Mesodermal cell (in vitro differentiated cells): ENCODE data around the gene C6orf89.

Experiments used
- H3K27ac ChIP-seq: 2 replicates; pipeline ENCODE4 v1.7.0; 2013; ENCODE audit warnings: mild to moderate bottlenecking, low read depth, low read length, moderate library complexity; ENCODE audit not compliant: severe bottlenecking
- H3K36me3 ChIP-seq: 2 replicates; pipeline ENCODE4 v1.7.1; 2013; ENCODE audit warnings: mild to moderate bottlenecking, low read length, moderate library complexity; ENCODE audit not compliant: control insufficient read depth, insufficient read depth
- H3K4me1 ChIP-seq: one replicate; pipeline ENCODE4 v1.7.1; 2013; ENCODE audit warnings: mild to moderate bottlenecking, low read length; ENCODE audit not compliant: insufficient read depth, control insufficient read depth, poor library complexity, severe bottlenecking
- H3K4me3 ChIP-seq: 2 replicates; pipeline ENCODE4 v1.7.0; 2013; ENCODE audit warnings: low read length, control low read depth, mild to moderate bottlenecking; ENCODE audit not compliant: insufficient read depth, poor library complexity, severe bottlenecking; ENCODE audit errors: extremely low read depth
- H3K9me3 ChIP-seq: 2 replicates; pipeline ENCODE4 v1.7.1; 2013; ENCODE audit warnings: mild to moderate bottlenecking, low read length, moderate library complexity; ENCODE audit not compliant: control insufficient read depth
- WGBS, 2 experiments: methylation state at CpG; one replicate each; pipeline ENCODE4 v1.1.5; 2013; ENCODE audit warnings: missing lambda C conversion rate in 2 of 2; ENCODE audit not compliant: insufficient coverage in 2 of 2; 5-methylcytosine and 5-hydroxymethylcytosine counted together

Gene C6orf89

DNA sequence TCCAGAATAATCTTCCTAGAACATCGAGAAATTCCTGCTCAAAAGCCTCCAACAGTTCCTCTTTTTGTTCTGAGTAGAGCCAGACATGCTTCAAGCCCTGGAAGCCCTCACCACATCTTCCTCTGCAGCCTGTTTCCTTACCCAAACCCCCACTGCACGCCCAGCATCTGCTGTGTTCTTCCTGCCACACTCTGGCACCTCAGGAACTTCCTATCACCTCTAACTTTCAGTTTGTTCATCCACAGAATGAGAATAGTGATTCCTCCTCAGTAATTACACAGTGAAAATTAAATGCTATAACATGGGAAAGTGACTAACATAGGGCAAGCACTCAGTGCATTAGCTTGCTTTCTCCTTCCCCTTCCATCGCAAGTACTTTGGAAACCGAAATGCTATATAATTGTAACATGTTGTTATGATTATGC lies 26.3 kb downstream of the C6orf89 start:
- no peak overlapping the region for H3K4me3 ChIP-seq
- WGBS, 2 experiments: 79 to 85% methylated on average over 2 of the region's 4 CpGs
- H3K9me3 ChIP-seq: no peaks in the 10 kb centered on the region
- peaks cover 24% of the 10 kb centered on the region for H3K36me3 ChIP-seq
- peaks cover 24% of the 10 kb centered on the region for H3K4me1 ChIP-seq
- no peak overlapping the region for H3K27ac ChIP-seq

- 73 to 78% methylated on average over 5 of the region's 8 CpGs for WGBS, 2 experiments
- no peaks in the 10 kb centered on the region for H3K9me3 ChIP-seq
- H3K4me1 ChIP-seq: peaks cover 24% of the 10 kb centered on the region
- no peak overlapping the region for H3K27ac ChIP-seq
- no peak overlapping the region for H3K4me3 ChIP-seq
- peaks cover 24% of the 10 kb centered on the region for H3K36me3 ChIP-seq
Measured at GRCh38 chr6:36912586-36912985, 26.8 kb downstream of the C6orf89 start.

DNA sequence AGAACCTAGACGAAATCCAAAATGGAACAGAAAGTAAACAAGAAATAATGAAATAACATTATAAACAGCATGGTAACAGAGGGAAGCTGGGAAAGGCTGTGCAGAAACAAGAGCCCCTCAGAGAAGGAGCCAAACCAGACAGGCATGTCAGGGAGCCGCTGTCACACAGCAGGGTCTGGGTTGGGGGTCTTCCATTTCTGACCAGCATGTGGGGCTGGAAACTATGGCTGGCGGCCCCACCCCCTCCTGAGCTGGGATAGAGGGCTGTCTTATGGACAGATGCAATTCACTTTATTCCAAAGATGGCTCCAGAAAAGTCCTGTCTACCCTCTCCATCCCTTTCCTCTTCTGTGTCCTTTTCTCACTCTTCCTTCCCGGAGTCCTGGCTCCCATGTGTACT lies 27.3 kb downstream of the C6orf89 start:
- peaks cover 26% of the 10 kb centered on the region for H3K36me3 ChIP-seq
- 85 to 100% methylated on average over 2 of the region's 4 CpGs for WGBS, 2 experiments
- H3K27ac ChIP-seq: no peak overlapping the region

GRCh38 chr6:36914227-36914794 lies 28.6 kb downstream of the C6orf89 start:
- peaks cover 30% of the 10 kb centered on the region for H3K36me3 ChIP-seq
- H3K27ac ChIP-seq: no peak overlapping the region
- H3K9me3 ChIP-seq: no peaks in the 10 kb centered on the region
- 58 to 70% methylated on average over 8 to 9 of the region's 10 CpGs for WGBS, 2 experiments
- H3K4me3 ChIP-seq: no peak overlapping the region
- peaks cover 29% of the 10 kb centered on the region for H3K4me1 ChIP-seq

More for the DNA sequence above, 27.3 kb downstream of the C6orf89 start:
- Histone ChIP-seq H3K4me3 (no peak overlapping the region), H3K9me3 (no peaks in the 10 kb centered on the region), H3K4me1 (peaks cover 24% of the 10 kb centered on the region)

GRCh38 chr6:36915599-36915998 lies 29.8 kb downstream of the C6orf89 start:
- 100% methylated on average over 2 of the region's 4 CpGs for WGBS, 2 experiments
- no peak overlapping the region for H3K27ac ChIP-seq
- no peak overlapping the region for H3K4me3 ChIP-seq
- peaks cover 30% of the 10 kb centered on the region for H3K36me3 ChIP-seq
- no peaks in the 10 kb centered on the region for H3K9me3 ChIP-seq
- H3K4me1 ChIP-seq: peaks cover 37% of the 10 kb centered on the region

- Histone ChIP-seq H3K4me3 (no peak overlapping the region), H3K9me3 (no peaks in the 10 kb centered on the region), H3K36me3 (peaks cover 31% of the 10 kb centered on the region), H3K27ac (no peak overlapping the region), H3K4me1 (peaks cover 37% of the 10 kb centered on the region)
- WGBS, 2 experiments: 100% methylated on average over 1 of the region's 2 CpGs; no CpG with 5 or more reads in 1 of the 2 experiments
Measured at GRCh38 chr6:36916126-36916525, 30.4 kb downstream of the C6orf89 start.

DNA sequence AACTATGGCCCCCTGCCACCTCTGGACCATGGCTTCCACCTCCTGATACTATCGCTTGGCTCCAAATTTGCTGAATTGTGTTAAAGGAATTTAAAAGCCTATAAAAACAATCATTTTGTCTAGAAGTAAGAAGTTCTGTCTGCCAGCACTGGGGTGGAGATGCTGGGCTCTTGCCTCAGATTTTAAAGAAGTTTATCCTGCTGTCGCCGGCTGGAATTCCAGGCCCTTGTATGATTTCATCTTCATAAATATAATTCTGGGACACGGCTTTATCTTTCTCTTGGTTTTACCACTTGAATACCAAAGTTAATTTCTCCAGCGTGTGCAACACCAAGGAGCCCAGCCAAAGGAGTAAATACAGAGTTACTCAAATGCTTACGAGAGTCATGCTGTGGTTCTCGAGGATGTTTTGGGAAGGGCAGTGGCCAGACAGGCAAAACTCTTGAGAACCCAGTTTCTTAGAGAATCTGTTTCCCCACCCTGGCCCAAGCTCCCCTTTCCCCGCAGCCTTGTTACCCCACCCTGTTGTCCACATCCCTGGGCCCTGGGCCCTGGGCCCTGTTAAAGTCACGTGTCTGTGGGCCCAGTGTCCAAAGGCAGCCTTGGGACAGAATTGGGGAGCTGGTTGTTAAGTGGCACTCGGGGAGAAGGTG lies 31.9 kb downstream of the C6orf89 start:
- WGBS, 2 experiments: 94 to 97% methylated on average over 4 to 7 of the region's 10 CpGs
- H3K4me3 ChIP-seq: no peak overlapping the region
- H3K9me3 ChIP-seq: no peaks in the 10 kb centered on the region
- peaks cover 33% of the 10 kb centered on the region for H3K36me3 ChIP-seq
- no peak overlapping the region for H3K27ac ChIP-seq
- H3K4me1 ChIP-seq: peaks cover 27% of the 10 kb centered on the region

GRCh38 chr6:36920049-36920448 lies 34.3 kb downstream of the C6orf89 start:
- Histone ChIP-seq H3K9me3 (no peaks in the 10 kb centered on the region), H3K27ac (no peak overlapping the region), H3K4me3 (no peak overlapping the region), H3K4me1 (peaks cover 31% of the 10 kb centered on the region), H3K36me3 (peaks cover 37% of the 10 kb centered on the region)
- 93 to 100% methylated on average over 2 to 3 of the region's 4 CpGs for WGBS, 2 experiments

DNA sequence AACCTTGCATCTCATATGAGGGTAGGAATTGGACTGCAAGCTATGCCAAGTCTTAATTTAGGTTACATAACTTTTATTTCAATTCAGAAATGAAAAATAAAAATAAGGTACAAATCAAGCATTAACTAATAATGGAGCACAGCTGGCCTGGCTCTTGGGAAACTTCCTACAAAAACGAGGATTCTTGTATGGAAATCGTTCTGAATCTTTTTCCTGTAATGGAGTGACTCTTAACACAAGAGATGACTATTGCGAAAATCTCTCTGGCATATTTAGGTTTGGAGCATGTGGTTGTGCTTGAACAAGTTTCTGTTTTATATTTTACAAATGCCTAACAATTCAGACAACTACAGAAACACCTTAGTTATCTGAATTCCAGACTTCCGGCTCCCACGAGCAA lies 34.8 kb downstream of the C6orf89 start:
- no peak overlapping the region for H3K4me3 ChIP-seq
- H3K27ac ChIP-seq: no peak overlapping the region
- WGBS, 2 experiments: 83 to 90% methylated on average over 2 to 4 of the region's 5 CpGs
- peaks cover 32% of the 10 kb centered on the region for H3K36me3 ChIP-seq
- H3K4me1 ChIP-seq: peaks cover 31% of the 10 kb centered on the region
- H3K9me3 ChIP-seq: no peaks in the 10 kb centered on the region

DNA sequence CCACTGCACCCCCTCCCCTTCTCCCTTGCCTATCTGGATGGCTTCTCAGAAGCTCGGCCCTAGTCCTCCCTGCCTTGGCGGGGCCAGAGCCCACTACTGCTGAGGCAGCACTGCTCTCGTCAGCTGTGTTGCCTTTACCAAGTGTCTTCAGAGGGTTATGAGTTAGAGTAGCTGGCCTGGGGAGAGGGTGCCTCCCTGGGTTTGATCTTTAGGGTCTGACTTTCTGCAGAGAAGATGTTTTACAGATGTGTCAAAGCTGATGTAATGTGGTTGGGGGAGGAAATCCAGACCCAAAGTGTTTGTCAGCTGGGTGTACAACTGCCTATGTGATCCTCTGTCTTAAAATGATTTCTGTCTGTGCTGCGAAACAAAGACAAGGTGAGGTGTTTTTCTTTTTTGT lies 38.4 kb downstream of the C6orf89 start:
- peaks cover 43% of the 10 kb centered on the region for H3K4me1 ChIP-seq
- WGBS, 2 experiments: 90 to 100% methylated on average over 1 to 2 of the region's 4 CpGs
- H3K36me3 ChIP-seq: peaks cover 16% of the 10 kb centered on the region
- H3K4me3 ChIP-seq: no peak overlapping the region
- H3K27ac ChIP-seq: no peak overlapping the region
- no peaks in the 10 kb centered on the region for H3K9me3 ChIP-seq

DNA sequence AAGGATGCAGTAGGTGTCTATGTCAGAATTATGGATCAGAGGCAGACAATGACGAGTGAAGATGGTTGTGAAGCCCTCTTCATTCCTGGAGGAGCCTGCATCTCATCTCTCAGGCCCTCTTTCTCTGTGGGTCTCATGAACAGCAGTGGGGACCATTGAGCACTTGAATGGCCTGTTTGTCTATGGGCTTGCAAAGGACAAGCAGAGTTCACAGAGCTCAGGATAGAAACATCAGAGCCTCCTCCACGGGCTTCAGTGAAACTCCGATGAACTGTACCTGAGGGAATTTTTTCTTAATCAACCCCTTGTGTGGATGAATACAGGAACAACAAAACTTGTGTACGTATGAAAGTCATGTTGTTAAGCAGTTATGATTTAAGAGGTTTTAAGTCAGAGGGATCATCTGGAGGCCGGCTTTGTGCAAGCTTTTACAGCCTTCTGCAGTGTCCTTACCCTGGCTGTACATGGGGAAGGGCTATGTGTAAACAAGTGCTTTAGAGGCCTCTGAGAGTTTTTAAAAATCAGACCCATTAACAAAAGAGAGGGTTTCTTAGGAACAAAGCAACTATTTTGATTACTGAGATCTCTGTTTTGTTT lies 39.1 kb downstream of the C6orf89 start:
- H3K9me3 ChIP-seq: no peaks in the 10 kb centered on the region
- WGBS, 2 experiments: 83 to 92% methylated on average over 5 of the region's 5 CpGs
- H3K27ac ChIP-seq: no peak overlapping the region
- peaks cover 16% of the 10 kb centered on the region for H3K36me3 ChIP-seq
- peaks cover 35% of the 10 kb centered on the region for H3K4me1 ChIP-seq
- H3K4me3 ChIP-seq: no peak overlapping the region
